CD1c-positive myeloid dendritic cell (primary cell): ENCODE data around the gene SDR42E1.
"Not testable (repeated sequence)": the region's sequence is repeated elsewhere in the genome, so short reads cannot be mapped to it uniquely, and the experiment has no call there.

ENCODE experiments used
- DNase-seq: peaks from one replicate; pipeline ENCODE4 v3.0.0-alpha.2; 2016; ENCODE audit errors: extremely low spot score

SDR42E1 gene

DNA sequence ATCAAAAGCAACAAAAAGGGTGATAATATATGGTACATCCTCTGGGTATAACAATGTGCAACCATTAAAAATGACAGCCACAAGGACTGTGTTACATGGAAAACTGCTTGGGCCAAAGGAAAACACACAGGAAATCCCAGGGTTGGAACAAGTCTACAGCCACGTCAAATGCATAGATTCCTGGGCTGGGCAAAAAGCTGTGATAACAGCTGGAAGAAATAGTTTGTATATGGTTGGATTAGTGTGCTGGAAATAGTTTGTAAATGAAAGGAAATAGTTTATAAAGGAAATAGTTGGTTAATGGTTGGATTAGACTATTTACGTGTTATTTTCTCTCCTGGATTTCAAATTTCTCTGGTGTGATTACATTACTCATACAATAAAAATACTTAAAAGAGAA is 26.4 kb upstream of the SDR42E1 start:
- DNase-seq, result no peak

DNA sequence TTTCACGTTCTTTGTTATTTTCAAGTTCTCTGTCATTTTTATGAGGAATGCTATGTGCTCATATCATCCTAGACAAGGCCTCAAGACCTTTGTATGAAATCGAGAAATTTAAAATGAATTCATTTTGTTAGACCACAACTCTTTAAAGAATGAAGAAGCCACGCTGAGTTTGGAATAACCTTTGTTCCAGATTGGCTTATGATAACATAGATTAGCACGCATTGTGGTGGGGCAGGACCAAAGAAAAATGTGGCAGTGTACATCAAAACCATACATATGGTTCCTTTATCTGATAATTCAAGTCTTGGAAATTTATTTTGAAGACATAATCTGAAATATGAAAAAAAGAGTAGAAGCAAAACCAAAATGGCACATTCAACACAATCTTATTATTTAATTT is 26.0 kb upstream of the SDR42E1 start:
- DNase-seq, result no peak

DNA sequence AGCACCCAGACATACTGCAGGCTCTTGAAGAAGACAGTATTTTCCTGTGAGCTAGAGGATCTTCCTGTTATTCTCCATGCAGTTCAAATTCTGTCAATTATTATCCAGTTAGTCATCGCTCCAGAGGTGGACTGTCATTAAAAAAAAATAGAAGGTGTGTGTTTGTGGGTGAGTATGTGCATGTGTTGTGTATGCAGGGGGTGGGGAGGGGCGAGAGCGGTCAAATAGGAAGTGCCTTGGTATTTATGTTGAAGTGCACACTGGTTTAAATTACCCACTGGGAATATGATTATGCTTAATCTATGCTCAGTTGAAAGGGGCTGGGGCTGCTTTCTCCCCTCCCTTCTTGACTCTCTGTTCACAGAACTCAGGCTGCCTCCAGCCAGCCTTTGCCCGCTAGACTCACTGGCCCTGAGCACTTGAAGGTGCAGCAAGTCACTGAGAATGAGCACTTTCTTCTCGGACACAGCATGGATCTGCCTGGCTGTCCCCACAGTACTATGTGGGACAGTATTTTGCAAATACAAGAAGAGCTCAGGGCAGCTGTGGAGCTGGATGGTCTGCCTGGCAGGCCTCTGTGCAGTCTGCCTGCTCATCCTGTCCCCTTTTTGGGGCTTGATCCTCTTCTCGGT is 23.8 kb upstream of the SDR42E1 start, which contains the start of gene HSD17B2:
HSD17B2 (plus strand) TSS at position 273 of the 632 bp plus-strand sequence; CDS start at position 445, 172 bp downstream.
- no peak for DNase-seq

DNA sequence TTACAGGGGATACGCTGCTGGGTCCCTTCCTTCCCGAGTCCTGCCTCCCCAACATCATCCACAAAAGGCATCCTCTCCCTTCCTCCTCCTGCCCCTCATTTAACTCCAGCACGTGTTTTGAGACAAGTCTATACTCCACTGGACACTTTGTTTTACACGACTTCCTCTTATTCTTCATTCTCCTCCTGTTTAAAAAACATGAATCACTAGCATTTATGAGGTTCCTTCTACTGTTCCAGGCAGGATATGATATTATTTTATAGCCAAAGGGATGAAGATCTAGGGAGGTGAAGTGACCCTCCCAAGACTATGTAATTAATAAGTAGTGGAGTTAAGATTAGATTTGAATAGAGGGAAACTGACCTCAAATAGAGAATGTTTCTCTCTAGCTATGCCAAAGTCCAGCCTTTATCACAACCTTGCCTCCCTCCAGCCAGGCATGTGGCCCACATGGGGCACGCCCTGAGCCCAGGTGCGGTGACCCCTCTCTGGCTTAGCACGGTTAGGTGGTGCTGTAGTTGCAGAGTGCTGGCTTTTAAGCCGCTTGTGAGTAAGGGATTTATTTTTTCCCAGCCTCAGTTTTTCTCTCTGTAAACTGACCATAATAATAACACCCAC is 22.5 kb upstream of the SDR42E1 start:
- no peak for DNase-seq

DNA sequence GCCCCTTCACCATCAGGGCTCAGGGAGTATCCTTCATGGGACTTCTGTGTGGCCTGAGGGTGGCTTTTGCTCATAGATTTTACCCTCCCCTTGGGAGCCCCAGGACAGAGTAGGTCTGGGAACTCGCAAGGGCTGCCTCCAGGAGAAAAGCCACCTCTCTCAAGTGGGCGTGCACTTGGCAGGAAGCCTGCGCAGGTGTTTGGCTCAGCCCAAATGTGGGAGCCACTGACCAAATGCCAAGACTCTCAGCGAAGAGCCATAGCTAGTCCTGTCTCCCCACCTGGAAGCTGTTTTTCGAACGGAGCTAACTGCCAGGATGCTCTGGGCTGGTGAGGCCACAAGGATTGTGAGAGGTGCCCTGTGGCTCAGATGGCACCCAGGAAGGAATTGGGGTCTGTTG is 21.7 kb upstream of the SDR42E1 start:
- DNase-seq, result no peak

DNA sequence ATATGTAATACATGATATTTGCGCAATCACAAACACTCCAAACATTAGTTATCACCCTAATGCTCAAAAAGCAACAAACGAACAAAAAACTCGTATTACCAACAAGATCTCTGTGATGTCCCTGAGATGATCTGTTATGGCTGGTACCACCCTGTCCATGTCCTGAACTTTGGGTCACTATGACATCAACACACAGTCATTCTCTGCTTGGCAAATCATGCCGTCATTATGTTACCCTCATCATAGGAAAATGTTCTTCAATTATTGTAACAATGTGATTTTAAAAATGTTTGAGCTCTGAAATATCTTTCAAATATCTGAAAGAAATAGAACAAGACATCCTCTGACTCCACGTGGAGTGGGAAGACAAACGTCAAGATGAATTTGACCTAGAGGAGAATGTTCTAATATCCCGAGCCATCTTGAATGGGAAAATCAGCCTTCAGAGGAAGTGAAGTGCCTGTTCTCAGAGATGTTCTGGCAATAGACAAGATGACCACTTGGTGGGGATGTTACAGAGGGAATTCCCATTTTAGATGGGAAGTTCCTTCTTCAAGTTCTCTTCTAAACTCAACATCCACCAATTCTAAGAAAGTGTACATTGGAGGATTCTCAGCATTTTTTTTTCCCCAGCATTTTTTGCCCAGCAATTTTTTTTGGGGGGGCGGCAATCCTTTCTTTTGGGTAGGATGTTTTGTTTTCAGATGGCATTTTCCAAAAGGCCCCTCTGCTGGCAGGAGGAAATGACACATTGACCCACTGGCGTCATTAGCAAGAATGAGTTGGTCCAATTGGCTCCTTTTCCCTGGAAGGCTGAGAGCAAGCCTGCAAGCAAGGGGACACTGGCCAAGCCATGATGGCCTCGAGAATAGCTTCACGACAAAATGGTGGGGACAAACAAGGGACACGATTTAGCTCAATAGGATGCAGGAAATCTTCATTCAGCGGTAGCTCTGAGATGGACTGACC is 20.1 kb upstream of the SDR42E1 start:
- peak; percentile 66 for DNase-seq

DNA sequence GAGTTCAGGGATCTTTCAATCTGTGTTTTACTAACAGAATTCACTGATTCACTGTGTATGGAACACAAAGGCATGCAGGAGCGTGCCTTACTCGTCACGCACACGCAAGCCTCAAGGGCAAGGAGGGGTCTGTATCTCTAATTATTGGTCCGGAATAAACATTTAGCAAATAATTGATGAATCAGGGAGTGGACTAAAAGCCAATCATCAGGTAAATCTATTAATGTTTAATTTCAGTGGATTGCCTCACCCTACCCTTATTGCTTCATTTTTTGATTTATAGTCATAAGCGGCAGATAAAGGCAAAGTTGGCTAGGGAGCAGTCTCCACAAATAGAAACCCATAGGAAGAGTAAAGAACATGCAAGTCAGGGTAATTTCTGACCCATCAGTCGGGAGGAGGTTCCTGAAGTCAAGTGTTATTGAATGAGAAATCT is 16.4 kb upstream of the SDR42E1 start:
- DNase-seq, result no peak

DNA sequence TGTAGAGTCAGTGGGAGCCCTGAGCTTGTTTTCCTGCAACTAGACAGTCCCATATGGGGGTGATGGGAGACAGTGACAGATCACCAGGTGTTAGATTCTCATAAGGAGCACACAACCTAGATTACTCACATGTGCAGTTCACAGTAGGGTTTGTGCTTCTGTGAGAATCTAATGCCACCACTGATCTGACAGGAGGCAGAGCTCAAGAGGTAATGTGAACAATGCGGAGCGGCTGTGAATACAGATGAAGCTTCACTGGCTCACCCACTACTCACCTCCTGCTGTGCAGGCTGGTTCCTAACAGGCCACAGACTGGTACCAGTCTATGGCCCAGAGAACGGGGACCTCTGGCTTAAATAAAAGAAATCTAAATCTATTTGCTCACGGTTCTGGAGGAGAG is 13.6 kb upstream of the SDR42E1 start:
- DNase-seq, result no peak

DNA sequence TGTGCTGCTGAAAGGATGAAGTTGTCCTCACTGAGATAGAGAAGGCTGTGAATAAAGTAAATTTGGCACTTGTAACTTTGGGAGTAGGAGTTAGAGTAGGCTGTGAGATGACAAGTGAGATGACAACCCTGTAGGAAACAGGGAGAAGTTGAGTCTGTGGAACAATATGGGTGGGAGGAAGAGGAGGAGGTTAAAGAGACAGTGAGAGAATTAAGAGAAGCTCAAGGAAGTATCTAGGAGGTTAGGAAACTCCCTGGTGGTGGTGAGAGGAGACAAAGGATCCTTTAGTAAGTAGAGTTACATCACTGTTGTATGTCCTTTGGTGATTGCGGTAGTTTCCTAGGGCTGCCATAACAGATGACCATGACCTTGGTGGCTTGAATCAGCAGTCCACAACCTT is 13.0 kb upstream of the SDR42E1 start:
- DNase-seq, result no peak

DNA sequence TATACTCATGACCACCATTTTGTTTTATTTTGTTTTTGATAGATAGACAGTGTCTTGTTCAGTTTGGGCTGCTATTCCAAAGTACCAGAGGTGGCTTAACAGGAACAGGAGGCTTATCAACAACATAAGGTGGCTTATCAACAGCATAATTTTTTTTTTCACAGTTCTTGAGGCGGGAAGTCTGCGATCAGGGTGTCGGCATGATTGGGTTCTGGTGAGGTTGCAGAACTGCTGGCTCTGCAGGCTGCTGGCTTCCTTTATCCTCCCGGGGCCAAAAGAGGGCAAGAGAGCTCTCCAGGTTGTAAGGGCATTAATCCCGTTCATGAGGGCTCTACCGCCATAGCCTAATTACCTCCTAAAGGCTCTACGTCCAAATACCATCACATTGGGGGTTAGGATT is 11.9 kb upstream of the SDR42E1 start:
- no peak for DNase-seq

DNA sequence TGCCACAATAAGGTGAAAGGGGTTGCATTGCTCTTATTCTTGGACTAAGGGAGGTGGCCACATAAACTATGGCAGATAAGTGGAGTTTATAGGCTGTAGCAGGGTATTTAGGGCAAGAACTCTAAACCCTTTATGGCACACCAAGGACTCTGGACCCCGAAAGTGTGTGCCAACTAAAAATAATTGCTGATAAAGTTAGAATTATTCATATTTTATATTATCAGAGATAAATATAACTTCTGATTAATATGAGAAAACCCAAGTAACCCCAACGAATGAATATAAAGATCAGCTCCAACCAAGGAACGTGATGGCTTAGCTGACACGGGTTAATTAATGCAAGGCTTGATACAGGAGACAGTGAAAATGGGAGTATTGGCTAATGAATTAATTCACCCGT is 8.8 kb upstream of the SDR42E1 start:
- no peak for DNase-seq

DNA sequence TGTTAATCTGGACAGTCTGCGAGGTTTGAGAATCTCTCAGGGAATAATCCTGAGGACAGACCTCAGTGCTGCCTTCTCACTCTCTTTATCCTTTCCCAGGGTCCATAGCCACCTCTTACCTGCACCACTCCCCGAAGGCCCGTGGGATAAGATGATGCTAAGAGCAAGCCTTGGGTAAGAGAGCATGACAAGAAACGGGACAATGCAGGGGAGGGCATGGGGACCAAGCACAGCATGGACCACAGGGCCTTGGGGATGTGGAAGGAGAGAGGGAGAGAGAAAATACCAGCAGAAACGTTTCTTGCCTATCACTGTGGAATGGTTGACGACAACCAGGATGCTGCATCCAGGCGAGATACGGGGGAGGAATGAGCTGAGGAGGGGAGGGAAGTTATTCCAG is 8.3 kb upstream of the SDR42E1 start:
- no peak for DNase-seq

DNA sequence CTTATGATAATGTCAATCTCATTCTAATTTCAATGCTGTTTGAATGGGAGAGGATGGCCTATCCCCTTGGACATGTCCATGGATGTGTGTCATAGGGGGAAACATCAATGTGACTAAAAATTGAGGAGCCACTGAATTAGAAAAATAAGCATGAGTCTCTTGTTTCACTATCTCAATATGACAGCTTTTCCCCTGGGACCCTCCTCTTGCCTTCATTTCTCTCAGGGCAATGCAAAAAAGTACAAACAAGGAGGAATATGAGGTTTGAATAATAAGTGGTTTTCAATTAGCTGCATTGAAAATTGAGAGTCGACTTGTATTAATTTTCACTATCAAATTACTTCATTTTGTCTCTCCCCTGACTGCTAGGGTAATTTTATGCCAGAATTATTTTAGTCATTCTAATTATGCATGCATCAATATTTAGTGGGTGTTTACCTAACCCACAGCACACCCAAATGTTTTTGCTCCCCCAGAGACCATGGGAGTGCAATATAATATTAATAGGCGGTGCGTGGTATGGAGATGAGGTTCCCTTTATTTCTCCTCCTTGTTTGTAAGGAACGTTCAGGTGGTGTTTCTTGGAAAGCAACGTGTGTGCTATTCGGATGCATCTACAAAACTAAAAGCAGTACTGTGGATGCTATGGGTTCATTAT is 6.8 kb upstream of the SDR42E1 start:
- no peak for DNase-seq

DNA sequence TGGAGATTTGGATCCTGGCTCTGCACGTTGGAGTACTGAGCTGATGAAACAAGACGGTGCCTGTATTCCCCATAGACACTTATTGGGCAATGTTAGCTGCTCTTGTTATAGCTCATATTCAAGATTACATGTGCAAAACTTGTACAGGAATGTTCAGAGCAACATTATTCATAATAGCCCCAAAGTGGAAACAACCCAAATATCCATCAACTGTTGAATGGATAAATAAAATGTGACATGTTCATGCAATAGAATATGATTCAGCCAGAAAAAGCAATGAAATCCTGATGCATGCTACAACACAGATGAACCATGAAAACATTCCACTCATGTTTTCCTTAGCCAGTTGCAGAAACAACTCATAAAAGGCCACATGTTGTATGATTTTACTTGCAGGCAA is 5.7 kb upstream of the SDR42E1 start:
- no peak for DNase-seq

DNA sequence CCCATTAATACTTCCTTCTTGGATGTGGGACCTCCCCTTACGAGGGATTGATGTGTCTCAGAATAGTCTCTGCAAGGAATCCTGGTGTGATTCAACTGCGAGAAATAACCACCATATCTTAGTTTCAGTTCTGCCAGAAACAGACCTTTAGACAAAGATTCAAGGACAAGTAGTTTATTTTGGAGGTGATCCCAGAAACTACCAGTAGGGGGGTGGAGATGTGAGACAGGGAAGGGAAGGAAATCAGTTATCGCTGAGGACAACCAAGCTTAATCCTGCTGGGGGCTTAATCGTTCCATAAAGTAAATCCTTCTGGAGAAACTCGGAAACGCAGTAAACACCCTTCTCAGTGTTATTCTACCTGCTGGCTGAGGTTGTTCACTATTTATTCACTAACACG is 5.0 kb upstream of the SDR42E1 start:
- DNase-seq, result peak; percentile 20

DNA sequence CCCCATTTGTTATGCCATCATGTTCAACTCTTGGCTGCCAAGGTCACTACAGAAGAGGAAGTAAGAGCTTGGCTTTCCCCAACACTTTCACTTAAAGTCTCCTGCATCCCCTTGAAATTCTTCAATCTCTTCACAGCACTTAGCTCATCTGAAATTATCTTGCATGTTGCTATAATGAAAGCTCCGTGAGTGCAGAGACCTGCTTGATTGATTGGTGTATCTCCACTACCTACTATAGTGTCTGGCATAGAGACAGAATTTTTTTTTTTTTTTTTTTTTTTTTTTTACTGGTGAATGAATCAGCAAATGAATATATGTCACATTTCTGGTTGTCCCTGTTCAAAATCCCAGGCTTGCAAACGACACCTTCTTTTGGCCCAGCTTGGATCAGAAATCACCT is 1.9 kb upstream of the SDR42E1 start:
- no peak for DNase-seq

DNA sequence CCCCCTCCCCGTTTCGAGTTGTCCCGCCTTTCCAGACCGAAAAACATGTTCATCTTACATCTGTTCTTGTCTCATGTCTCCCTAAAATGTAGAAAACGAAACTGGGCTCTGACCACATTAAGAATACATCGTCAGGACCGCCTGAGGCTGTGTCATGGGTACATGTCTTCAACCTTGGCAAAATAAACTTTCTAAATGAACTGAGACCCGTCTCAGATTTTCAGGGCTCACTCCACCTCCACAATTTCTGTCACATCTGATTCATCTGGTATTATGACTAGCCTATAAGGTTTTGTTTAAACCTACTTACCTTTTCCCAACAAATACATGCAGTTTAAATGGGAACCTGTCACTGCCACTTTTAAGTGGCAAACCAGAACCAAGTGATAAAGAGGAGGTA is 621 bp downstream of the SDR42E1 start:
- DNase-seq, result no peak

DNA sequence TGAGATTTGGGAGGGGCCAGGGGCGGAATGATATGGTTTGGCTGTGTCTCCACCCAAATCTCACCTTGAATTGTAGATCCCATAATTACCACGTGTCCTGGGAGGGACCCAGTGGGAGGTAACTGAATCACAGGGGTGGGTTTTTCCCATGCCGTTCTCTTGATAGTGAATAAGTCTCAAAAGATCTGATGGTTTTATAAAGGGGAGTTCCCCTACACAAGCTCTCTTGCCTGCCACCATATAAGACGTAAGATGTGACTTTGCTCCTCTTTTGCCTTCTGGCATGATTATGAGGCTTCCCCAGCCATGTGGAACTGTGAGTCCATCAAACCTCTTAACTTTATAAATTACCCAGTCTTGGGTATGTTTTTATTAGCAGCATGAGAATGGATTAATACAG is 1.5 kb downstream of the SDR42E1 start:
- DNase-seq, result not testable (repeated sequence)

DNA sequence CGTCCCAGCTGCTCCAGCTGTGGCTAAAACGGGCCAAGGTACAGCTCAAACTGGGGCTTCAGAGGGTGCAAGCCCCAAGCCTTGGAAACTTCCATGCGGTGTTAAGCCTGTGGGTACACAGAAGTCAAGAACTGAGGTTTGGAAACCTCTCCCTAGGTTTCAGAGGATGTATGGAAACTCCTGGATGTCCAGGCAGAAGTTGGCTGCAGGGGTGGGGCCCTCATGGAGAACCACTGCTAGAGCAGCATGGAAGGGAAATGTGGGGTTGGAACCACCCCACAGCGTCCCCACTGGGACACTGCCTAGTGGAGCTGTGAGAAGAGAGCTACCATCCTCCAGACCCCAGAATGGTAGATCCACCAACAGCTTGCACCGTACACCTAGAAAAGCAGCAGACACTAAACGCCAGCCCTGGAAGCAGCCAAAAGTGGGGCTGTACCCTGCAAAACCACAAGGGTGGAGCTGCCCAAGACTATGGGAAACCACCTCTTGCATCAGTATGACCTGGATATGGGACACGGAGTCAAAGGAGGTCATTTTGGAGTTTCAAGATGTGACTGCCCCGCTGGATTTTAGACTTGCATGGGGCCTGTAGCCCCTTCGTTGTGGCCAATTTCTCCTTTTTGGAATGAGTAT is 2.2 kb downstream of the SDR42E1 start:
- no peak for DNase-seq

DNA sequence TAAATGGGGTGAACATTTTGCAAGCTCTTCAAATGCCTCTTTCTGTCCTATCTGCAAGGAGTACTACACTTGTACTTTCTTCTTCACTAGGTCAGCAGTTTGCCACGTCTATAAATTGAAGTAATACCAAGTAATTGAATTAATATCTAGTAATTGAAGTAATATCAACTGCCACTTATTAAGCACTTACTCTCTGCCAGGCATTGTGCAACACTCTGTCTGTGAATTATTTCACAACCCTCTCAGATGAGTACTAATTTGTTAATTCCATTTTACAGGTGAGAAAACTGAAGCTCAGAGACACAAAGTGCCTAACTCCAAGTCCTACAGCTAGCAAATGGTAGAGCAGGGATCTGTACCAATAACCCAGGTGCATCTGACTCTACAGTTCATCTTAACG is 4.1 kb downstream of the SDR42E1 start:
- no peak for DNase-seq

DNA sequence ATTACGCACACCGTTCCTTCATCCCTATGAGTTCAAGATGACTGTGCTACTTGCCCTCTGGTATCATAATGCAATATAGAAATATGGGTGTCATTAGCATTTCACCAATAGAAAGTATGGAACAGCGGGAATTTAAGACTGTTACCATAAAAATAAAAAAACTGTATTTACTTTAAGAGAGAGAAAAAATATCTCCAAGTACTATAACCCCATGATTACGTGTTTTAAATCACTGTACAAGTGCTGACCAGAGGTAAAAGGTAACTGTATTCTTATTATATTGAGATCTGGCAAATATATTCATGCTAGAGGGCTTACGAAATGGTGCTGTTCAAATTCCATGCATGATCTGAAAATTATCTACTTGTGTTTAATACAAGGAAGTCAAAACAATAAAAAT is 5.2 kb downstream of the SDR42E1 start:
- no peak for DNase-seq
